K562 (cell line): ENCODE measurements around the gene PMP22. TPM values are rescaled to one million over a fixed set of nuclear protein-coding genes. Genes with fewer than 3 reads are reported as not detected.

ENCODE experiments used
- ATAC-seq: fragments of 200-7000 bp; cut with Tn5 transposase; 3 replicates; pipeline ENCODE4 v1.9.1; 2020; ENCODE audit warnings: moderate library complexity
- BruUV-seq: library from RNA; stranded (reverse); fragments of 400-500 nt; replicated peaks from 2 replicates; lab custom pipeline; 2021; lab: Mats Ljungman, UMichigan
- CTCF ChIA-PET: fragments of 300-600 bp; formaldehyde crosslinking; extraction: SDS; loops from one replicate; lab custom pipeline; 2021; ENCODE audit warnings: low intra/inter-chr PET ratio; lab: Yijun Ruan, JAX
- POLR2A ChIA-PET: fragments of 300-600, 350-650 bp; sonication (Branson Sonifier 250); formaldehyde crosslinking; extraction: SDS; loops from one replicate; lab custom pipeline; 2021; ENCODE audit warnings: antibody characterized with exemption, inconsistent platforms; lab: Yijun Ruan, JAX
- DNase-seq, 4 experiments: peaks; one replicate each; pipeline versions ENCODE4 v3.0.0 to v3.0.0-alpha.2; 2011 to 2018; ENCODE audit warnings: low spot score in 3 of 4, mixed read lengths in 3 of 4; ENCODE audit errors: extremely low read depth in 1 of 4
- FAIRE-seq: peaks from 2 replicates; lab custom pipeline; 2011; peaks lifted over from hg19 to GRCh38; lab: Jason Lieb, UNC
- H2AFZ ChIP-seq: 2 replicates; pipeline ENCODE4 v1.6.0; 2011; ENCODE audit warnings: low read depth, low read length, control low read depth, inconsistent platforms
- H3K27ac ChIP-seq: fragments of 200-600 bp; 3 replicates; pipeline ENCODE4 v1.8.0; 2011; ENCODE audit warnings: low read depth, mild to moderate bottlenecking, control low read depth, inconsistent platforms, low read length, moderate library complexity, mixed read lengths; ENCODE audit errors: extremely low read depth
- H3K27me3 ChIP-seq, 2 experiments: fragments of 300-600 bp in 1 of 2; 2 replicates in 1 of 2; 3 replicates in 1 of 2; pipeline versions ENCODE4 v1.6.0 to v1.8.0; 2011; ENCODE audit warnings: inconsistent platforms in 2 of 2, low read length in 2 of 2, mild to moderate bottlenecking in 1 of 2, mixed read lengths in 1 of 2, moderate library complexity in 1 of 2; ENCODE audit not compliant: control insufficient read depth in 2 of 2, insufficient read depth in 2 of 2
- H3K36me3 ChIP-seq: fragments of 300-600 bp; 3 replicates; pipeline ENCODE4 v1.8.0; 2011; ENCODE audit warnings: mild to moderate bottlenecking, low read length, inconsistent platforms; ENCODE audit not compliant: control insufficient read depth, insufficient read depth
- H3K4me1 ChIP-seq, 2 experiments: fragments of 200-600 bp in 1 of 2; replicated peaks in 1 of 2; 2 replicates in 1 of 2; 3 replicates in 1 of 2; pipeline versions ENCODE4 v1.5.1 to v1.8.0; 2011; ENCODE audit warnings: inconsistent platforms in 2 of 2, low read length in 2 of 2, mild to moderate bottlenecking in 1 of 2, mixed read lengths in 1 of 2, moderate library complexity in 1 of 2; ENCODE audit not compliant: control insufficient read depth in 2 of 2, insufficient read depth in 2 of 2
- H3K4me2 ChIP-seq: 2 replicates; pipeline ENCODE4 v1.6.1; 2011; ENCODE audit warnings: low read length, control low read depth, inconsistent platforms, mixed read lengths; ENCODE audit not compliant: insufficient read depth
- H3K4me3 ChIP-seq: fragments of 200-600 bp; sonication (generic), shearing (Covaris generic); 2 replicates; pipeline ENCODE4 v1.5.1; 2016; ENCODE audit warnings: control low read depth, inconsistent platforms
- H3K79me2 ChIP-seq: fragments of 200-600 bp; 3 replicates; pipeline ENCODE4 v1.8.0; 2011; ENCODE audit warnings: low read length, inconsistent platforms; ENCODE audit not compliant: control insufficient read depth, insufficient read depth
- H3K9ac ChIP-seq, 2 experiments: 2 replicates each; pipeline versions ENCODE4 v1.6.0 to v1.6.1; 2011; ENCODE audit warnings: low read depth in 2 of 2, low read length in 2 of 2, control low read depth in 1 of 2, inconsistent platforms in 1 of 2, mild to moderate bottlenecking in 1 of 2, mixed read lengths in 1 of 2; ENCODE audit not compliant: insufficient read depth in 1 of 2
- H3K9me1 ChIP-seq: one replicate; pipeline ENCODE4 v1.6.0; 2011; ENCODE audit warnings: inconsistent platforms, mild to moderate bottlenecking, low read length, moderate library complexity; ENCODE audit not compliant: control insufficient read depth, insufficient read depth
- H3K9me3 ChIP-seq: replicated peaks from 2 replicates; pipeline ENCODE4 v1.5.1; 2011; ENCODE audit warnings: low read depth, low read length, inconsistent platforms; ENCODE audit not compliant: control insufficient read depth, insufficient read depth
- H4K20me1 ChIP-seq: replicated peaks from 2 replicates; pipeline ENCODE4 v1.6.1; 2011; ENCODE audit warnings: low read length, inconsistent platforms, mixed read lengths; ENCODE audit not compliant: control insufficient read depth, insufficient read depth
- CEBPB ChIP-seq: fragments of 450-650 bp; IDR thresholded peaks from 2 replicates; pipeline ENCODE4 v1.6.1; 2016; ENCODE audit warnings: missing genetic modification characterization, missing compliant biosample characterization
- NRF1 ChIP-seq, 2 experiments: fragments of 450-650 bp; IDR thresholded peaks in 1 of 2; conservative IDR thresholded peaks in 1 of 2; 2 replicates each; pipeline ENCODE4 v1.6.1; 2014; ENCODE audit warnings: mild to moderate bottlenecking in 2 of 2
- PRPF4 ChIP-seq: fragments of 200-400 bp; formaldehyde crosslinking; IDR thresholded peaks from one replicate; pipeline ENCODE4 v1.6.1; 2017; ENCODE audit warnings: low read length, low read depth, mild to moderate bottlenecking; ENCODE audit not compliant: insufficient read depth, poor library complexity, severe bottlenecking
- RAD51 ChIP-seq: fragments of 450-650 bp; IDR thresholded peaks from 2 replicates; pipeline ENCODE4 v1.7.1; 2016; ENCODE audit warnings: low read depth, mild to moderate bottlenecking, borderline replicate concordance
- RBM22 ChIP-seq: fragments of 200-400 bp; formaldehyde crosslinking; IDR thresholded peaks from 2 replicates; pipeline ENCODE4 v1.6.1; 2018; ENCODE audit warnings: low read length, low read depth; ENCODE audit not compliant: poor library complexity, severe bottlenecking
- ZNF146 ChIP-seq: IDR thresholded peaks from one replicate; pipeline ENCODE4 v1.6.1; 2018; ENCODE audit warnings: missing compliant biosample characterization; ENCODE audit not compliant: unreplicated experiment
- WGBS: fragments of 100-300 bp; shearing (Covaris generic); methylation state at CpG from one replicate; pipeline ENCODE4 v1.1.6; 2016; ENCODE audit warnings: low coverage, mixed read lengths; ENCODE audit not compliant: insufficient coverage; ENCODE audit errors: missing lambda C conversion rate; 5-methylcytosine and 5-hydroxymethylcytosine counted together
- in situ Hi-C: fragments of 300-500 bp; cut with MboI; formaldehyde crosslinking; loops from 4 replicates; pipeline ENCODE4 v1.15.0; 2018; ENCODE audit warnings: inconsistent platforms, mixed read lengths
- intact Hi-C: fragments of 100-400 bp; cut with micrococcal nuclease; formaldehyde crosslinking; loops from 2 replicates; pipeline ENCODE4 v1.14.2; 2022
- polyA plus RNA-seq, 8 experiments: library from polyadenylated mRNA; depleted of rRNA in 4 of 8; stranded (reverse) in 5 of 8; unstranded in 3 of 8; fragments of >200 nt; fragmentation: Nextera tagmentation in 2 of 8; fragmentation: Illumina TruSeq in 1 of 8; extraction: Ambion mirVana in 2 of 8; extraction: Trizol in 1 of 8; gene quantifications; 2 replicates each; pipeline versions ENCODE4 v1.2.1 to v1.2.3, GENCODE V29; 2011 to 2014; ENCODE audit warnings: inconsistent platforms in 1 of 8, missing spikeins in 1 of 8
- total RNA-seq, 7 experiments: library from RNA; depleted of rRNA in 6 of 7; stranded (reverse); fragments of >200 nt in 6 of 7; fragmentation: Illumina TruSeq in 2 of 7; extraction: Trizol in 2 of 7; gene quantifications; 2 replicates each; pipeline versions ENCODE4 v1.2.1 to v1.2.3, GENCODE V29; 2011 to 2021; ENCODE audit warnings: low replicate concordance in 1 of 7
- TF ChIP-seq, protein P1 (sequence below): fragments of 250-450 bp; sonication (Bioruptor Pico); IDR thresholded peaks from 2 replicates; pipeline ENCODE4 v1.5.0; 2021
- TF ChIP-seq, protein P2 (sequence below): fragments of 250-450 bp; sonication (Bioruptor Pico); IDR thresholded peaks from 2 replicates; pipeline ENCODE4 v1.9.0; 2021; ENCODE audit warnings: mild to moderate bottlenecking
- TF ChIP-seq, protein P3 (sequence below): fragments of 450-650 bp; IDR thresholded peaks from 2 replicates; pipeline ENCODE4 v1.6.1; 2018; ENCODE audit not compliant: partially characterized antibody

PMP22 gene
- total and polyA plus RNA-seq, 9 of the 15 experiments (the other 6 are each of a cell fraction or from before 2014, with no cell fraction given) = 12.6 to 62.3 (median 25.8) TPM

DNA sequence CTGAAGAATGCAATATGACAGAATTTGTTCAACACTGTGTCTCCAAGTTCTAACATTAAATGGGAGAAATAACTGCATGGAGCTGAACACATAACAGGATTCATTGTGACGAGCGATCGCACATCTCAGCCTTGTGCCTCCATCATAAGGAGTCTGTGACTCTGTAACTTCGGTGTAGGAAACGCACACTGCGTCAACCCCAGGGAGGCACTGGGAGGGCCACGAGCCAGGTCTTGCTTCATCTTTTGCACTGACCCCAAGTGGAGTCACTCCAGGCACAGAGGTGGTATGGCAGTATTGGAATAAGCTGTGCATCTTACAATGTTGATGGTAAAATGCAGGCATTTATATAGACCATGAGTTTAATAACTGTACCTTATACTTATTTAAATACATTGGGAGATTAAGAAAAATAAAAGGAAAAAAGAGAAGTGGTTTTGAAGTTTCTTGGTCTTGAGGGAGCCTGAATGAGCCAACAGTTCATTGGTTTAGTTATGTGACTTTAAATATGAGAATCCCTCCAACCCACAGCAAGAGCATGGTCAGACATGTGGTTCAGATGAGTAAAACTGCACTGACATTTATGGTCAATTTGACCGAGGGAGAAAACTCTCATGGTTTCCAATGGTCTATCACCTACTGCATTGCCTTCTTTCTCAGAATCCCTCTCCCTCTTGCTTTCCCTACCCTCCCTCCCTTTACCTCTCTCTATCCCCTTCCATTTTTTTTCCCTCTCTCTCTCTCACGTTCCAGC lies 5.7 kb upstream of the PMP22 start:
- TF ChIP-seq PRPF4 = no peak
- no peak for TF ChIP-seq ZNF146 (CRISPR knock-in tag)
- peak; percentile 53 for TF ChIP-seq CEBPB (tag)
- FAIRE-seq = no peak

DNA sequence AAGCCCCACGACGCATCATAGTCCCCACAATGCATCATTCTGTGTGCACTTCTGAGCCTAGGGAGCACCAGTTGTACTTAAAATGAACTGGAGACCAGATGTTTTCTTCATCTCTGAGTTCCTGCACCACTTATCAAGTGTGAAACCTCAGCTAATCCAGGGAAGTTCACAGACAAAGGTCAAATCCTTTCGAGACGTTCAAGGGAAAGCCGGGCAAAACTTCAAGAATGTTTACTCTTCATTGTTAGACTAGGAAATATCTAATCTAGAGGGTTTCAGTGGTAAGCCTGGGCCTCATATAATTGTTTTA lies 4.6 kb upstream of the PMP22 start:
- 28% methylated on average over 5 of the region's 5 CpGs for WGBS
- Histone ChIP-seq H3K9me3 (no peaks in the 10 kb centered on the region), H3K4me2 (no peak overlapping the region), H3K36me3 (no peaks in the 10 kb centered on the region), H3K9me1 (no peaks in the 10 kb centered on the region), H3K27ac (no peak overlapping the region), H3K9ac (no peak overlapping the region), H3K4me1 (peaks cover 0 to 7% of the 10 kb centered on the region in 2 experiments; a peak in 3 of 5 replicates), H3K4me3 (no peak overlapping the region), H2AFZ (no peak overlapping the region), H4K20me1 (no peaks in the 10 kb centered on the region), H3K27me3 (peaks cover 0 to 21% of the 10 kb centered on the region in 2 experiments; a peak in 2 of 5 replicates), H3K79me2 (no peaks in the 10 kb centered on the region)
- intact Hi-C loops (no loop called here), in situ Hi-C loops (loop anchor here (25.0 kb wide), 1 partner anchor 693 kb away; no protein-coding TSS in a partner anchor)
- no peak for DNase-seq
- ATAC-seq = no peak
- POLR2A ChIA-PET = no interaction called here
- CTCF ChIA-PET = no interaction called here
- FAIRE-seq = no peak
- BruUV-seq = no TSS peak
- no peak for TF ChIP-seq NRF1 (conservative IDR thresholded peaks at IDR 0.05 in 1 of 2, IDR thresholded peaks at IDR 0.05 in 1 of 2)
- TF ChIP-seq, protein P1, sequence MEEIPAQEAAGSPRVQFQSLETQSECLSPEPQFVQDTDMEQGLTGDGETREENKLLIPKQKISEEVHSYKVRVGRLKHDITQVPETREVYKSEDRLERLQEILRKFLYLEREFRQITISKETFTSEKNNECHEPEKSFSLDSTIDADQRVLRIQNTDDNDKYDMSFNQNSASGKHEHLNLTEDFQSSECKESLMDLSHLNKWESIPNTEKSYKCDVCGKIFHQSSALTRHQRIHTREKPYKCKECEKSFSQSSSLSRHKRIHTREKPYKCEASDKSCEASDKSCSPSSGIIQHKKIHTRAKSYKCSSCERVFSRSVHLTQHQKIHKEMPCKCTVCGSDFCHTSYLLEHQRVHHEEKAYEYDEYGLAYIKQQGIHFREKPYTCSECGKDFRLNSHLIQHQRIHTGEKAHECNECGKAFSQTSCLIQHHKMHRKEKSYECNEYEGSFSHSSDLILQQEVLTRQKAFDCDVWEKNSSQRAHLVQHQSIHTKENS (CRISPR knock-in tag) = no peak
- TF ChIP-seq, protein P2, sequence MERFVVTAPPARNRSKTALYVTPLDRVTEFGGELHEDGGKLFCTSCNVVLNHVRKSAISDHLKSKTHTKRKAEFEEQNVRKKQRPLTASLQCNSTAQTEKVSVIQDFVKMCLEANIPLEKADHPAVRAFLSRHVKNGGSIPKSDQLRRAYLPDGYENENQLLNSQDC (CRISPR knock-in tag) = no peak
- no peak for TF ChIP-seq RBM22
- TF ChIP-seq RAD51 = no peak
- TF ChIP-seq, protein P3, sequence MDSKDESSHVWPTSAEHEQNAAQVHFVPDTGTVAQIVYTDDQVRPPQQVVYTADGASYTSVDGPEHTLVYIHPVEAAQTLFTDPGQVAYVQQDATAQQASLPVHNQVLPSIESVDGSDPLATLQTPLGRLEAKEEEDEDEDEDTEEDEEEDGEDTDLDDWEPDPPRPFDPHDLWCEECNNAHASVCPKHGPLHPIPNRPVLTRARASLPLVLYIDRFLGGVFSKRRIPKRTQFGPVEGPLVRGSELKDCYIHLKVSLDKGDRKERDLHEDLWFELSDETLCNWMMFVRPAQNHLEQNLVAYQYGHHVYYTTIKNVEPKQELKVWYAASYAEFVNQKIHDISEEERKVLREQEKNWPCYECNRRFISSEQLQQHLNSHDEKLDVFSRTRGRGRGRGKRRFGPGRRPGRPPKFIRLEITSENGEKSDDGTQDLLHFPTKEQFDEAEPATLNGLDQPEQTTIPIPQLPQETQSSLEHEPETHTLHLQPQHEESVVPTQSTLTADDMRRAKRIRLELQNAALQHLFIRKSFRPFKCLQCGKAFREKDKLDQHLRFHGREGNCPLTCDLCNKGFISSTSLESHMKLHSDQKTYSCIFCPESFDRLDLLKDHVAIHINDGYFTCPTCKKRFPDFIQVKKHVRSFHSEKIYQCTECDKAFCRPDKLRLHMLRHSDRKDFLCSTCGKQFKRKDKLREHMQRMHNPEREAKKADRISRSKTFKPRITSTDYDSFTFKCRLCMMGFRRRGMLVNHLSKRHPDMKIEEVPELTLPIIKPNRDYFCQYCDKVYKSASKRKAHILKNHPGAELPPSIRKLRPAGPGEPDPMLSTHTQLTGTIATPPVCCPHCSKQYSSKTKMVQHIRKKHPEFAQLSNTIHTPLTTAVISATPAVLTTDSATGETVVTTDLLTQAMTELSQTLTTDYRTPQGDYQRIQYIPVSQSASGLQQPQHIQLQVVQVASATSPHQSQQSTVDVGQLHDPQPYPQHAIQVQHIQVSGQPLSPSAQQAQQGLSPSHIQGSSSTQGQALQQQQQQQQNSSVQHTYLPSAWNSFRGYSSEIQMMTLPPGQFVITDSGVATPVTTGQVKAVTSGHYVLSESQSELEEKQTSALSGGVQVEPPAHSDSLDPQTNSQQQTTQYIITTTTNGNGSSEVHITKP = no peak

More for the DNA sequence above, 5.7 kb upstream of the PMP22 start:
- H3K27ac ChIP-seq = no peak overlapping the region
- POLR2A ChIA-PET = interaction anchor here (0.6 kb wide), 1 partner anchor 1060 kb away, joined by 3 read pairs; no protein-coding TSS in a partner anchor
- WGBS = 60% methylated on average over 8 of the region's 9 CpGs
- in situ Hi-C loops (loop anchor here (25.0 kb wide), 1 partner anchor 691 kb away; no protein-coding TSS in a partner anchor), intact Hi-C loops (no loop called here)
- peaks cover 0 to 7% of the 10 kb centered on the region in 2 experiments; a peak in 3 of 5 replicates for H3K4me1 ChIP-seq
- H3K36me3 ChIP-seq = no peaks in the 10 kb centered on the region
- no peaks in the 10 kb centered on the region for H3K9me3 ChIP-seq
- peak overlapping the region; percentile 36 for H3K4me2 ChIP-seq
- ATAC-seq (no peak), DNase-seq (no peak)
- no peaks in the 10 kb centered on the region for H4K20me1 ChIP-seq
- no peaks in the 10 kb centered on the region for H3K79me2 ChIP-seq
- H3K4me3 ChIP-seq = no peak overlapping the region
- CTCF ChIA-PET = no interaction called here
- BruUV-seq = no TSS peak
- H3K27me3 ChIP-seq = peaks cover 0 to 16% of the 10 kb centered on the region in 2 experiments; a peak in 2 of 5 replicates
- H3K9ac ChIP-seq = no peak overlapping the region
- H2AFZ ChIP-seq = peak overlapping the region; percentile 61; the same call in 1 of the 2 replicates
- no peaks in the 10 kb centered on the region for H3K9me1 ChIP-seq
